A172 (cell line): ENCODE measurements around the gene MTSS2. TPM values are rescaled to one million over a fixed set of nuclear protein-coding genes. Genes with fewer than 3 reads are reported as not detected.

Experiments
- DNase-seq: peaks from one replicate; pipeline ENCODE4 v3.0.0-alpha.2; 2015; ENCODE audit warnings: low spot score
- total RNA-seq: library from RNA; depleted of rRNA; stranded (reverse); fragments of >200 nt; shearing (Covaris generic); gene quantifications from 2 replicates; pipeline ENCODE4 v1.2.3, GENCODE V29; 2014; rRNA removed

The MTSS2 gene
- 74.1 and 96.8 TPM in 2 replicates for total RNA-seq

DNA sequence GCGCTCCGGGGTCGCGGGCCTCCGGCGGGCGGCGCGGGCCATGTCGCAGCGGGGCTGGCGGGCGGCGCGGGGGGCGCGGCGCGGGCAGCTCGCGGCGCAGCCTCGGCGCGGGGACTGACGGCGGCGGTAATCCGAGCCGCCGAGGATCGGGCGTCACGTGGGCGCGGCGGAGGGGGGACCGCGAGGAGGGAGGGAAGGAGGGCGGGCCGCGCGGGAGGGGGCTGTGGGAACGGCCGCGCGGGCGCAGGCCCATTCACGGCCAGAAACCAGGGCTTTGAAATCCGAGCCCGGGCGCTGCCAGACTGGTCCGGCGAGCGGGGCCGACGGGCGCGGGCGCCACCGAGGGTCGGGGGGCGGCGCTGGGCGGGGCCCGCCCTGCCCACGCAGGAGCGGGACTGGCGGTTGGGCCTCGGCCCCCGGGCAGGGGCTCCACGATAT is at the start of gene MTSS2:
Gene MTSS2 (minus strand): TSS at position 116 of the 438 bp plus-strand sequence. CDS start 262 bp downstream, outside the sequence.
- peak; percentile 72 for DNase-seq

DNA sequence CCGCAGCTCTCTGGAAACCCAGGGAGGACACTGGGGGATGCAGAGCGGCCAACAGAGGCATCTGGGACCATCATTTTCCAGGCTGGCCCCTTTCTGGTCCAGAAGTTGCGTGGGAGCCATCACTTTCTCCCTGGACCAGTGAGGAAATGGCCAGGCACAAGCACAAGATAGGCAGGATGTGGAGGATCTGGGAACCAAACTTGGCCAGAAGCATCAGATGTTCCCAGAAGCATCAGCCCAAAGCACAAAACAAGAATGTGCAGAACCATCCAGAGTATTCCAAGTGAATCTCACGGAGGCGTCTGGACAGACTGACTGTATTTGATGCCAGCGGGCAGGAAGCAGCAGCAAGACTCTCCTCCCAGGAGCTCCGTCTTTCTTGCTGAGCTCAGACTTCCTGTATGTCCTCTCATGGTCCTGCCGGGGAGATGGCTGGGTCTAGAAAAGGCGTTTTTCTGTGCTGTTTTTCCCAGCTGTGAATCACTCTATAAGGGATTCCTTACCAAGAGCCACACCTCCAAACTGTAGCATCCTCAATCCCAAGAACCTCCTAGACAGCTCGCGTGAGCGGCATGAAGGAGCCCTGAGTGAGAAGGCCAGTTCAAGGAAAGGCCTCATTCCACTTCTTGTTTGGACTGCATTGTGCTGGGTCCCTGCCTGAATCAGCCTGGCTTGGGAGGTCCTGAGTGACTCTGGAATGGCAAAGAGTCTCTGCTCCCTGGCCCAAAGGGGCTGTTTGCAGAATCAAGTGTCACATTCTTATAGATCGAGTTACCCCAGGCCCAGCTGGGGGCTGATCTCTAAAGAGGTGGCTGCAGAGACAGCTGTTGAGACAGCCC is 49.5 kb upstream of the MTSS2 start:
- DNase-seq, result no peak

GRCh38 chr16:70734522-70735095 is 48.8 kb upstream of the MTSS2 start:
- no peak for DNase-seq

GRCh38 chr16:70730944-70731343 is 45.1 kb upstream of the MTSS2 start:
- no peak for DNase-seq

DNA sequence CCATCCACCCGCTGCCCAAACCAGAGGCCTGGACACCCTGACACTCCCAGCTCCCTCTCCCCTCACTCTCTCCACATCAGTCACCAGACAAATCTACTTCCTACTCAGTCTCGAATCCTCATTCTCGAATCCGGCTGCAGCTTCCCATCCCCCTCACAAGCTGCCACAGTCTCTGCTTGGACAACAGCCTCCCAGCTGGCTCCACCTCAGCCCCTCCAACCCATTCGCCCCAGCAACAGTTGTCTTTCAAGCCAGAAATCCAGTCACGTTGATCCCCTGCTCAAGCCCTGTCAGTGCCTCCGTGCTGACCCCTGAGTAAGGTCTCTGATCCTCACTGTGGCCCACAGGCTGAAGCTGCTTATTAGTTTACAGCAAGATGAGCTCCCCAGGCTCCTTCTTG is 44.2 kb upstream of the MTSS2 start:
- DNase-seq, result no peak

- DNase-seq, result no peak
Measured at GRCh38 chr16:70729292-70729691, 43.4 kb upstream of the MTSS2 start.

GRCh38 chr16:70728150-70728549 is 42.3 kb upstream of the MTSS2 start:
- DNase-seq, result no peak

DNA sequence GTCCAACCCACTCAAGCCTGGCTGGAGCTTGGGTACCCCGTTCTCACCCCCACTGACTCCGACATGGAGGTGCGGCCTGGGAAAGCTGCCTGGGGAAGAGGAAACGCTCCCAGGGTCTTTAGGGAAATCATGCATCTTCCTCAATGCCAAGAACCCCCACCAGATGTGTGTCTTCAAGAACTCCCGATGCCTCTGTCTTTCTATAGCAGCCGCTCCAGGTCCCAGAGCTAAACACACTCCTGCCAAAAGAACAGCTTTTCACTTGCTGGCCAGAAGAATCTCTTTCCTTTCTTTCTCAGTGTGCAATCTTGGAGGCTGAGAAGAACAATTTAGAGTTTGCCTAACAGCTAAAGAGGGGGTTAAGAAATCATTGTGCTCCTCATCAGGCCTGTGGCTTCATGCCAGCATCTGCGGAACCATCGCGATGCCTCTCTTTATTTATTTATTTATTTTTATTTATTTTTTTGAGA is 41.1 kb upstream of the MTSS2 start:
- no peak for DNase-seq

GRCh38 chr16:70725912-70726828 is 40.3 kb upstream of the MTSS2 start:
- DNase-seq, result no peak

DNA sequence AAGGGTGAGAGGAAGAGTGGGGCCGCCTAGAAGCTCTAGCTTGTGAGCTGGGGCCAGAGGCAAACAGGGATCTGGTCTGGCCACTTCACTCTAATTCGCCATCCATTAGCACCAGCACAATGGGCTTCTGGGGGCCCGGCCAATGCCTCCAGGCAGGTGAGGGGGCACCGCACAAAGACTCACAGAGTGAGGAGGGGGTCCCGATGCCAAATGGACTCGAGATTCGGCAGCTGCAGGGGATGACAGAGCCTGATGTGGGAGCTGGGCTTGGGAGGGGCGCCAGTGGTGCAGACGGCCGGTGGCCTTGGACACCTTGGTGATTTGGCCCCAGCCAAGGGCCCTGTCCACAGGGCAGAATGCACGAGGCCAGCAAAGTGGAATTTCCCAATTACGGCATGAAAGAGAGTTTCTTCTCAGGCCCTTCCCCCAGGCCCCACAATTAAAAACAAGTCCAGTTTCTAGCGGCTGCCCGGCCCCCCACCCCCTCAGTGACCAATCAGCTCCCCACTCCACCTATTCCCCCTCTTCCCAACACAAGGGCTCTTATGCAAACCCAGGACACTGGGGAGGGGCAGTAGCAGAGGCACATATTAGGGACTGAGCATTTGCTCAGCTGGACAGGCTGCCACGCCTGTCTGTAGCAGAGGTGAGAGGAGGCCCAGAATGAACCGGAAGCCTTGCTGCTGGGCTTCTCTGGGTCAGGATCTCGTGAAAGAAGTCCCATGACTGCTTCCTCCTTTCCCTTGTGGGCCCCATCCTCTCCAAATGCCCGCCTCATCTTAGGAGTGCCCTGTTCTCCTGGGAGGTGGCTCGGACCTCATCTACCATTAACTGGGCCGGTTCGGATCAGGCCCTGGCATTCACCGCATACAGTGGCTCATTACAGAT is 39.4 kb upstream of the MTSS2 start:
- no peak for DNase-seq

GRCh38 chr16:70724146-70725023 is 38.5 kb upstream of the MTSS2 start:
- DNase-seq, result no peak

- no peak for DNase-seq
Measured at GRCh38 chr16:70723740-70724145, 37.9 kb upstream of the MTSS2 start.

- no peak for DNase-seq
Measured at GRCh38 chr16:70721202-70721963, 35.5 kb upstream of the MTSS2 start.

- no peak for DNase-seq
Measured at GRCh38 chr16:70720425-70721201, 34.8 kb upstream of the MTSS2 start.

GRCh38 chr16:70717065-70717464 is 31.2 kb upstream of the MTSS2 start:
- no peak for DNase-seq

- peak; percentile 74 for DNase-seq
Measured at GRCh38 chr16:70715860-70716357, 30.1 kb upstream of the MTSS2 start.

GRCh38 chr16:70715055-70715858 is 29.4 kb upstream of the MTSS2 start:
- peak; percentile 99 for DNase-seq
